HG03196 (cell line): ENCODE measurements around the gene HLA-E.
"Not testable (repeated sequence)": the region's sequence is repeated elsewhere in the genome, so short reads cannot be mapped to it uniquely, and the experiment has no call there.

Experiments
- ATAC-seq: cut with Tn5 transposase; IDR thresholded peaks from one replicate; pipeline ENCODE4 v1.9.1; 2021; ENCODE audit not compliant: unreplicated experiment

HLA-E gene

DNA sequence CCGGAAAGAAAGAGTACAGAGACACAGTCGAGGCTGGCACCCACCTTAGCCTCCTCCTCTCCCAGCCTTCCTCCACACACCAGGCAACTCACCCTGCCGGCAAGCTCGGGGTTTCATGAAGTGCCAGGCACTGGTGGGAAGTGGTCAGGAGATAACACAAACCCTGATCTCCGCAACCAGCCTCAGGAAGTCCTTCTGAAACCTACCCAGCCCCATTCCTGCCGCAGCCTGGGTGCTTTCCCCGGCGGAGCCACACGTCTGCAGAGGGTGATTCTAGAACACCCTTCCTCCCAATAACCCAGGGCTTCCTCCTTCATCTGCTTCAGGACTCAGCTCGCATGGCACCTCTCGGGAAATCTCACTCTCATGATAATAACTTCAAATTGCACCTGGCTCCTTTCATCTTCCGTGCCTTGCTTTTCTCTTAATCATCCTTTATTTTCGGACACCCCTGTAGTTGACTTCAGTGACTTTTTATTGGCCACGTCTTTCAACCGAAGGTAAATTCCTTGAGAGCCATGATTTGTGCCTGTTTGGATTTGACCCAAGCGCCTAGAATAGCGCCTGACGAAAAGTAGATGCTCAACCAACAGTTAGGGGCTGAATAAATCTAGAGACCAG is 8.7 kb upstream of the HLA-E start:
- no peak for ATAC-seq

DNA sequence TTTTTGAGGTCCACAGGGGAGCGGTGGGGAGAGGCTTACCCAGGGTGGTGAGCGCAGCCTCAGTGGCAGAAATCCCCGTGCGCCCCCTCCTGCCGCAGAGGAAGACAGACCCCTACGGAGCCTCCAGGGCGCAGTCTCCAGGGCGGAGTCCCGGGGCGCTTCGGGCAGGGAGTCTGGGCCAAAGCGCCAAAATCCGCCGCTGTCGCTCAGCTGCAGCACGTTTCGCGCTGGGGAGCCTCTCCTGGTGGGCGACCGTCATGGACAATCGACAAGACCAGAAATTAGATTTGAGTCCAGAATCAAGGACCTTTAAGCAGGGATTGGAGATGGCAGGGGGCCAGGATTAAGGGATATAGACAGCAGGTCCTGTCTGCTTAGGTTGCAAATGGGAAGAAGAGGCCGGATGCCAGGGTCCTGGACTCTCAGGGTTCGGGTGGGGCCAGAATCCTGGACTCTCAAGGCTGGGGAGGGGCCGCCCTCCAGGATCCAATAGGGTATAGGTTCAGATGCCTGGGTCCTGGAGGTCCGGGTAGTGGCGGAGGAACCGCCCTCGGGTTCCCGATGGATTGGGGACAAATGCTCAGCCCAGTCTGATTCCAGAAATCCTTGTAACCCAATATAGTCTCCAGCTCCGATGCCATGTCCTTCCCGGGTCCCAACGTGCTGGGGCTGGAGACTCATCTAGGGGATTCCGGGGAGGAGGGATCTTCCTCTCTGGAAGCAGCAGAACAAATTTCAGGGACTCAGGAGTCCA is 7.9 kb upstream of the HLA-E start:
- ATAC-seq, result no peak

DNA sequence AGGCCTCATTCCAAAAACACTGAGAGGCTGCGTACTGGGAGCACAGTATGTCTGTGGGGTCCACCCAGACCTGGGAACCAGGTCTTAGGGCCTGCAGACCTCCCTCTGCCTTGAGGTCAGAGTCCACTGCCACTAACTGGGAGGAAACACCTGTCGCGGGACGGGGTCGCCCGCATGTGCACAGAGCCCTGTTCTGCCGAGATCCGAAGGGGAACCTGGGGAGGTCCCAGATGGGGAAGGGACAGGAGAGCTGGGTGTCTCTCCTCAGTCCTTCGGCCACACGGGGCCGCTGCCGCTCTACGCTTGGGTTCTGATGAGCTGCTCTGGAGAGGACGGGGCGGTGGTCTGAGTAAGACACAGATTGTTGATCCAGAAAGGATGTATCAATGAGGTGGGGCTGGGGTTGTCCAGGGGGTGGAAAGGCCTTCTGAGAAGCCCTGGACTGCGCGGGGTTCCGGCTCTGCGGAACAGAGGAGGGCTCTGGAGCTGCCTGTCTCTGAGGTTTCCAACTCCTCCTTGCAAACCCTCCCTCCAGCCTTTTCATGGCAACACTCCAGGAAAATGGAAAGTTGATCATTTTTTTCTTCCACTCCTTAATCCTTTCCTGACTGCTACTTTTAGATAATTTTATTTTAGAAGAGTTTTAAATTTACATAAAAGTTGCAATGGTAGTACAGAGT is 7.2 kb upstream of the HLA-E start:
- ATAC-seq, result not testable (repeated sequence)

DNA sequence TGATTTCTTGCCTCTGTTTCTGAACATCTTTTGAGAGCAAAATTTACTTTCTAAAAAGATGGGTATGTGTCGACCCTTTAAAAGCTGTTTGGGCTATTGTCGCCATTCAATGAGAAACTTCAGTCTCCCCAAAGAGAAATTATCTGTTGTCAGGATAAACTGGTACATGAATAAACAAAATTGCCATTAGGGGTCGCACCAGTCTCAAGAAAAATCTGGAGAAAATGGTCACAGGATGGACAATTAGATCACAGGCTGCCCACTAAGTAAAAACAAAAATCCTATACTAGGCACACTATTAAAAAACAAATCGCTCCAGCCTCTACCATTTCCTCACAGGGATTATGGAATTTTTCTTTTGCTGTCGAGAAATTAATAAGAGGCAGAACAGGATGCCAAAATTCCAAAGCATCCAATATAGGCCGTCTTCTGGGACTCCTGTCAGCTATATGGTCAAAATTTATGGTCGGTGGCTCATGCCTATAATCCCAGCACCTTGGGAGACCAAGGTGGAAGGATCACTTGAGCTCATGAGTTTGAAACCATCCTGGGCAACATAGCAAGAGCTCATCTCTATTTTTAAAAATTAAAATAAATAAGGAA is 5.5 kb upstream of the HLA-E start:
- ATAC-seq, result no peak

DNA sequence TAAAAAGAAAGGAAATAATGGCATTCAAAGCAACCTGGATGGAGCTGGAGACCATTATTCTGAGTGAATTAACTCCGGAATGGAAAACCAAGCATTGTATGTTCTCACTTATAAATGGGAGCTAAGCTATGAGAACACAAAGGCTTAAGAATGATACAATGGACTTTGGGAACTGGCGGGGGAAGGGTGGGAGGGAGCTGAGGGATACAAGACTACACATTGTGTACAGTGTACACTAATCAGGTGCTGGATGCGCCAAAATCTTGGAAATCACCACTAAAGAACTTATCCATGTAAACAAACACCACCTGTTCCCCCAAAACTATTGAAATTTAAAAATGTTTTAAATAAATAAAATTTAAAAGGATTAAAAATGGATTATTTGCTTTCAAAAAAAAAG is 4.1 kb upstream of the HLA-E start:
- no peak for ATAC-seq

DNA sequence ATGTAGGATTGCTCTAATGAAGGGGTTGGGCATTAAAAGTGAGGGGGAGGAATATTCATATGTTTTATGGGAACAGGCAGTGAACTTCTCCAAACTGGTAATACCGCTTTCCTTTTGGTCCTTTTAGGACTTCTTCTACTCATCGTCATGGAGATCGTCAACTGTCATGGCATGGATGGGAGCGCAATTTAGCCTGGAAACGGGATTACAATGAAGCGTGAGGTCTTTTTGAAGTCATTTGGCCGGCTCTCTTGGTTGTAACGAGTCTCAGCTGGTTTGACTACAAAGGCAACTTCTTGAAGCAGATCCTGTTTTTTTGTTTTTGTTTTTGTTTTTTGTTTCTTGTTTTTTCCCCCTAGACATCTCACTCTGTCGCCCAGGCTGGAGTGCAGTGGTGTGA is 1.4 kb upstream of the HLA-E start:
- no peak for ATAC-seq

DNA sequence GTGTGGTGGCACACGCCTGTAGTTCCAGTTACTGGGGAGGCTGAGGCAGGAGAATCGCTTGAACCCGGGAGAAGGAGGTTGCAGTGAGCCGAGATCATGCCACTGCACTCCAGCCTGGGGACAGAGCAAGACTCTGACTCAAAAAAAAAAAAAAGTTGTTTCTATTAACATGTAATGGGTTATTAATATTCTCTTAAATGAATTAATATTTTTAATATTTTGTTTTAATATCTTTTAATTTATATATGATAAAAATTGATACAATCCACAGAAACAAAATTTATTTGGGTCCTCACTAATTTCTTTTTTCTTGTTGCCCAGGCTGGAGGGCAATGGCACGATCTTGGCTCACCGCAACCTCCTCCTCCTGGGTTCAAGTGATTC is 620 bp upstream of the HLA-E start:
- not testable (repeated sequence) for ATAC-seq

DNA sequence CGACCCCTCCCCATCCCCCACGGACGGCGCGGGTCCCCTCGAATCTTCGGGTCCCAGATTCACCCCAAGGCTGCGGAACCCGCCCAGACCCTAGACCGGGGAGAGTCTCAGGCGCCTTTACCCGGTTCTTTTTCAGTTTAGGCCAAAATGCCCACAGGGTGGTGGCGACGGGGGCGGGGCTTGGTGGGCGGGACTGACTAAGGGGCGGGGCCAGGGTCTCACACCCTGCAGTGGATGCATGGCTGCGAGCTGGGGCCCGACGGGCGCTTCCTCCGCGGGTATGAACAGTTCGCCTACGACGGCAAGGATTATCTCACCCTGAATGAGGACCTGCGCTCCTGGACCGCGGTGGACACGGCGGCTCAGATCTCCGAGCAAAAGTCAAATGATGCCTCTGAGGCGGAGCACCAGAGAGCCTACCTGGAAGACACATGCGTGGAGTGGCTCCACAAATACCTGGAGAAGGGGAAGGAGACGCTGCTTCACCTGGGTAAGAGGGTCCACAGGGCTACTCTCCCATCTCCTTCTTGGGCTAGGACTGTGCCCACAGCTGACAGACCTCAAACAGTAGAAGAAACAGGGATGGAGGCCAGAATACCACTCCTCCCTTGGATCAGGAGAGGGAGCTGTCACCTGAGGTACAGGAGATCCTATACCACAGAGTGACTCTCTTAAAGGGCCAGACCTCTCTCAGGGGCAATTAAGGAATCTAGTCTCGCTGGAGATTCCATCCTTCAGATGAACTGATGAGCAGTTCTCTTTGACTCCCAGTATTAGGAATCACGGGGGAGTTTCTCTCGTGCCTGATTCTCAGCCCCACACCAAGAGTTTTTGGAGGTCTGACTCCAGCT is 942 bp downstream of the HLA-E start:
- ATAC-seq, result no peak

DNA sequence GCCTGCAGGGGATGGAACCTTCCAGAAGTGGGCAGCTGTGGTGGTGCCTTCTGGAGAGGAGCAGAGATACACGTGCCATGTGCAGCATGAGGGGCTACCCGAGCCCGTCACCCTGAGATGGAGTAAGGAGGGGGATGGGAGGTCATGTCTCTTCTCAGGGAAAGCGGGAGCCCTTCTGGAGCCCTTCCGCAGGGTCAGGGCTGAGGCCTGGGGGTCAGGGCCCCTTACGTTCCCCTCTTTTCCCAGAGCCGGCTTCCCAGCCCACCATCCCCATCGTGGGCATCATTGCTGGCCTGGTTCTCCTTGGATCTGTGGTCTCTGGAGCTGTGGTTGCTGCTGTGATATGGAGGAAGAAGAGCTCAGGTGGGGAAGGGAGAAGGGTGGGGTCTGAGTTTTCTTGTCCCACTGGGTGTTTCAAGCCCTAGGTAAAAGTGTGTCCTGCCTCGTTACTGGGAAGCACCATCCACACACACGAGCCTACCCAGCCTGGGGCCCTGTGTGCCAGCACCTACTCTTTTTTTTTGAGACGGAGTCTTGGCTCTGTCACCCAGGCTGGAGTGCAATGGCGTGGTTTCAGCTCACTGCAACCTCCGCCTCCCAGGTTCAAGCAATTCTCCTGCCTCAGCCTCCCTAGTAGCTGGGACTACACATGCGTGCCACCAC is 2.1 kb downstream of the HLA-E start:
- ATAC-seq, result not testable (repeated sequence)

DNA sequence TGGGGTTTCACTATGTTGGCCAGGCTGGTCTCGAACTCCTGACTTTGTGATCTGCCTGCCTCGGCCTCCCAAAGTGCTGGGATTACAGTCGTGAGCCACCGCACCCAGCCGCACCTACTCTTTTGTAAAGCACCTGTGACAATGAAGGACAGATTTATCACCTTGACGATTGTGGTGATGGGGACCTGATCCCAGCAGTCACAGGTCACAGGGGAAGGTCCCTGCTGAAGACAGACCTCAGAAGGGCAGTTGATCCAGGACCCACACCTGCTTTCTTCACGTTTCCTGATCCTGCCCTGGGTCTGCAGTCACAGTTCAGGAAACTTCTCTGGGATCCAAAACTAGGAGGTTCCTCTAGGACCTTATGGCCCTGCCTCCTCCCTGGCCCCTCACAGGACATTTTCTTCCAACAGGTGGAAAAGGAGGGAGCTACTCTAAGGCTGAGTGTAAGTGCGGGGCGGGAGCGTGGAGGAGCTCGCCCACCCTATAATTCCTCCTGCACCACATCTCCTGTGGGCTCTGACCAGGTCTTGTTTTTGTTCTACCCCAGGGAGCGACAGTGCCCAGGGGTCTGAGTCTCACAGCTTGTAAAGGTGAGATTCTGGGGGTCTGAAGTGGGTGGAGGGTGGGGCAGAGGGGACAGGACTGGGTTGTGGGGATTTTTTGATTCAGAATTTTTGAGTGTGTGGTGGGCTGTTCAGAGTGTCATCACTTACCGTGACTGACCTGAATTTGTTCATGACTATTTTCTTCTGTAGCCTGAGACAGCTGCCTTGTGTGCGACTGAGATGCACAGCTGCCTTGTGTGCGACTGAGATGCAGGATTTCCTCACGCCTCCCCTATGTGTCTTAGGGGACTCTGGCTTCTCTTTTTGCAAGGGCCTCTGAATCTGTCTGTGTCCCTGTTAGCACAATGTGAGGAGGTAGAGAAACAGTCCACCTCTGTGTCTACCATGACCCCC is 3.0 kb downstream of the HLA-E start:
- ATAC-seq, result no peak

DNA sequence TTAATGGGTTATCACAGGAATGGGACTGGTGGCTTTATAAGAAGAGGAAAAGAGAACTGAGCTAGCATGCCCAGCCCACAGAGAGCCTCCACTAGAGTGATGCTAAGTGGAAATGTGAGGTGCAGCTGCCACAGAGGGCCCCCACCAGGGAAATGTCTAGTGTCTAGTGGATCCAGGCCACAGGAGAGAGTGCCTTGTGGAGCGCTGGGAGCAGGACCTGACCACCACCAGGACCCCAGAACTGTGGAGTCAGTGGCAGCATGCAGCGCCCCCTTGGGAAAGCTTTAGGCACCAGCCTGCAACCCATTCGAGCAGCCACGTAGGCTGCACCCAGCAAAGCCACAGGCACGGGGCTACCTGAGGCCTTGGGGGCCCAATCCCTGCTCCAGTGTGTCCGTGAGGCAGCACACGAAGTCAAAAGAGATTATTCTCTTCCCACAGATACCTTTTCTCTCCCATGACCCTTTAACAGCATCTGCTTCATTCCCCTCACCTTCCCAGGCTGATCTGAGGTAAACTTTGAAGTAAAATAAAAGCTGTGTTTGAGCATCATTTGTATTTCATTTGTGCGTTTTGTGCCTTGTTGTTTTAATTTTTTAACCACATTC is 4.4 kb downstream of the HLA-E start:
- ATAC-seq, result no peak

DNA sequence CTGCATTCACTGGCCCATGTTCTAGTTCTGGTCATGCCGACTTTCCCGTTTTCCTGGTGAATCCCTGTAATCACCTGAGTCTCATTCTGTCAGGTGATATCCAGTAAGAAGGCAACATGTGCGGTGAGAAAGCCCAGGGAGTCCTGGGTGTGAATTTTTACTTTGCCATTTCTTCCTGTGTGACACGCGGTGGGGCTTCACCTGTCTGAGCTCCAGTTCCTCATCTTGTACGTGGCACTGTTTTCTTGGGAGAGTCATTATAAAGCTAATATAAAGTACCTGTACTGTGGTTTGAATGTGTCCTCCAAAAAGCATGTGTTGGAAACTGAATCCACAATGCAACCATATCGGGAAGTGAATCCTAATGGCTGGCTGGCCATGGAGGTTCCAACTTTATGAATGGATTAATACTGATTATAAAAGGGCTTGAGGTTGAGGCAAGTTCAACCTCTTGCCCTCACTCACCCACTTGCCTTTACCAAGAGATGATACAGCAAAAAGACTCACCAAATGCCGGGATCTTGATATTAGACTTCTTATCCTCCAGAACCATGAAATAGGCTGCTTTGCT is 5.1 kb downstream of the HLA-E start:
- ATAC-seq, result no peak

DNA sequence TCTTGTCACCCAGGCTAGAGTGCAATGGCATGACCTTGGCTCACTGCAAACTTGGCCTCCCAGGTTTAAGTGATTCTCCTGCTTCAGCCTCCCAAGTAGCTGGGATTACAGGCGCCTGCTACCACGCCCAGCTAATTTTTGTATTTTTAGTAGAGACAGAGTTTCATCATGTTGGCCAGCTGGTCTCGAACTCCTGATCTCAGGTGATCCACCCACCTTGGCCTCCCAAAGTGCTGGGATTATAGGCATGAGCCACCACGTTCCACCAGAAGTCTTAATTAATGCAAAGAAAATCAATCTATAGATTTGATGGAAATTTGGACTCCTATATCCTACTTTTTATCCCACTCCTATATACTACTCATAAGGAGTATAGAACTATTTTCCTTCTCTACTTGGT is 5.8 kb downstream of the HLA-E start:
- not testable (repeated sequence) for ATAC-seq

DNA sequence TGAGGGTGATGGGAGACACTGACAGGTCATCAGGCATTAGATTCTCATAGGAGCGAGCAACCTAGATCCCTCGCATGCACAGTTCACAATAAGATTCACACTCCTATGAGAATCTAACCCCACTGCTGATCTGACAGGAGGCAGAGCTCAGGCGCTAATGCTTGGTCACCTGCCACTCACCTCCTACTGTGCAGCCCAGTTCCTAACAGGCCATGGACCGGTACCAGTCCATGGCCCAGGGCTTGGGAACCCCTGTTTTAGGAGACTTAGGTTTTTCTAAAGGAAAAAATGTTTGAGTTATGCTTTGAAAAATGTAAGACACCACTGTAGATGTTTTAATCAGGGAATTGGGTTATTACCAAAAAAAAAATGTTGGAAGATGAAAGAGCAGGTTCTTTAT is 6.7 kb downstream of the HLA-E start:
- ATAC-seq, result no peak

DNA sequence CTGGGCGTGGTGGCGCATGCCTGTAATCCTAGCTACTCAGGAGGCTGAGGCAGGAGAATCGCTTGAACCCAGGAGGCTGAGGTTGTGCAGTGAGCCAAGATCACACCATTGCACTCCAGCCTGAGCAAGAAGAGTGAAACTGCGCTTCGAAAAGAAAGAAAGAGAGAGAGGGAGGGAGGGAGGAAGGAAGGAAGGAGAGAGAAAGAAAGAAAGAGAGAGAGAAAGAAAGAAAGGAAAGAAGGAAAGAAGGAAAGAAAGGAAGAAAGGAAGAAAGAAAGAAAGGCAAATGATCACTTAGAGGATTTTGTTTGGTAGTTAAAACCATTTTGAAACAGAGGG is 7.9 kb downstream of the HLA-E start:
- ATAC-seq, result not testable (repeated sequence)

DNA sequence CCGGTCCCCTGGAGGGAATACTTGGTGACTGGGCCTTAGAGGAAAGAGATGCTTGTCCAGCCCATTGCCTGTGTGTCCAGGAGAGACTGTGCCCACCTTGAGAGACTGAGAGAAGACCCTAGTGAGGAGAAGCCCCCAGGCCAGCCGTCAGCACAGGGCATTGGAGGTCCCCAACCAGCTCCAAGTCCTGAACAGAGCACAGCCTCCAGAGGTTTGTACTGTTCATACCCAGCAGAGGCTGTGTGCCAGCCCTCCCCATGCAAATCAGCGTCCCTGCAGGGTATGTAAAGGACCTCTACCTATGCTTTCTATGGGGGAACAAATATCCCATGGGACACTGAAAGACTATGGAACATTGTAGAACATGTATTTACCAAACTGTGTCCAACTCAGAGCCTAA is 8.4 kb downstream of the HLA-E start:
- ATAC-seq, result no peak

DNA sequence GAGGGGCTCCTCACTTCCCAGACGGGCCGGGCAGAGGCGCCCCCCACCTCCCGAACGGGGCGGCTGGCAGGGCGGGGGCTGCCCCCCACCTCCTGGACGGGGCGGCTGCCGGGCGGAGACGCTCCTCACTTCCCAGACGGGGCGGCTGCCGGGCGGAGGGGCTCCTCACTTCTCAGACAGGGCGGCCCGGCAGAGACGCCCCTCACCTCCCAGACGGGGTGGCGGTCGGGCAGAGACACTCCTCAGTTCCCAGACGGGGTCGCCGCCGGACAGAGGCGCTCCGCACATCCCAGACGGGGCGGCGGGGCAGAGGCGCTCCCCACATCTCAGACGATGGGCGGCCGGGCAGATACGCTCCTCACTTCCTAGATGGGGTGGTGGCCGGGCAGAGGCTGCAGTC is 9.4 kb downstream of the HLA-E start:
- ATAC-seq, result not testable (repeated sequence)

DNA sequence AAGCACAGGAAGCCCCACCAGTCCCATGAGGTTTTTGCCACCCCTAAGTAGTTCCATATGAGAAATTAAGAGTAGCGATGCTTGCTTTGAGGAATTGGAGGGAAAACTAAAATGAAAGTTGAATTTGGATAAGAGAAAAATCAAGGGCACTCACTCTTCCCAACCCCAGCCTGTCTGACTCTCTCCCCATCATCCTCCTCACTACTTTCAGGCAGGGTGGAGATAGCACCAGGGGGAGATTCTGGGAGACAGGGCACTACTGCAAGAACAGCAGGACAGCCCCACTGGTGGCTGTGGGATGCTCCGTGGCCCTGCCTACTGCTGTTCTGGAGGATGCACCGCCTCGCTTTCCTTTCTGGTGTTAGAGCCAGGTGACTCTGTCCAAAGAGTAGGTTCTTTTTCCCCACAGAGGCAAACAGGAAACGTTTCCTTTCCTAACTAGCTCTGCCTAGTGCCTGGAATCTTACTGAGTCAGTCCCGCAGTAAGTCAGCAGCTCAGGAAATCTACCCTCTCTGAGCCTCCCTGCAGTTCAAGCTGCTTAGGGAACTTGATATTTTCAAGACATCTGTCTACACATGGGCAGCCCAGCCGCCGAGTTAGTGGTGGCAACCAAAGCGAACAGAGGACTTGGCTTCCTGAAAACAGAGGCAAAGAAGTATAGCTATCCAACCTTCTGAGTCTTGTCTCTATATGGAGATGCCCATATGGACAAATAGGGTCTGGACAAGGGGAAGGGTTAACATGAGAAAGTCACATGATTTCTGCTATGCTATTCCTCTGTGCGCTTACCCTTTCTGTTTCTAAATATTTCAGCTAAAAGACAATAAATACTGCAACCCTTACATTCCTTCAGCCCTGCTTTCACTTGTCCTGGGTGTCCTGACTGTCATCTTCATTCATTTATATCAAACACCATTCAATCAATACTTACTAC is 11.4 kb downstream of the HLA-E start:
- ATAC-seq, result no peak
